Hepatocyte (in vitro differentiated cells): ENCODE data around the gene ODF2. TPM values are rescaled to one million over a fixed set of nuclear protein-coding genes. Genes with fewer than 3 reads are reported as not detected.

Experiments used
- DNase-seq: peaks from one replicate; pipeline ENCODE4 v3.0.0-alpha.2; 2016; ENCODE audit warnings: low spot score
- H2AFZ ChIP-seq: fragments of 200-600 bp; sonication (generic); 2 replicates; pipeline ENCODE4 v1.6.0; 2016; ENCODE audit warnings: antibody characterized with exemption, mild to moderate bottlenecking
- H3K27ac ChIP-seq: fragments of 200-600 bp; sonication (generic); 2 replicates; pipeline ENCODE4 v1.5.1; 2016; ENCODE audit warnings: mild to moderate bottlenecking
- H3K27me3 ChIP-seq: fragments of 200-600 bp; sonication (generic); 2 replicates; pipeline ENCODE4 v1.6.1; 2016
- H3K36me3 ChIP-seq: fragments of 200-600 bp; sonication (generic); replicated peaks from 2 replicates; pipeline ENCODE4 v1.5.1; 2016; ENCODE audit warnings: low read depth; ENCODE audit not compliant: insufficient read depth
- H3K4me1 ChIP-seq: fragments of 200-600 bp; sonication (generic); 2 replicates; pipeline ENCODE4 v1.5.1; 2016; ENCODE audit warnings: mild to moderate bottlenecking, moderate library complexity; ENCODE audit not compliant: insufficient read depth
- H3K4me2 ChIP-seq: fragments of 200-600 bp; sonication (generic); 2 replicates; pipeline ENCODE4 v1.6.0; 2016
- H3K4me3 ChIP-seq: fragments of 200-600 bp; sonication (generic); 2 replicates; pipeline ENCODE4 v1.5.1; 2016; ENCODE audit warnings: mild to moderate bottlenecking
- H3K79me2 ChIP-seq: fragments of 200-600 bp; sonication (generic); 2 replicates; pipeline ENCODE4 v1.6.0; 2017; ENCODE audit warnings: mild to moderate bottlenecking
- H3K9me2 ChIP-seq: fragments of 200-600 bp; sonication (generic); replicated peaks from 2 replicates; pipeline ENCODE4 v1.6.0; 2017; ENCODE audit warnings: mild to moderate bottlenecking; ENCODE audit not compliant: insufficient read depth
- H3K9me3 ChIP-seq: fragments of 200-600 bp; sonication (generic); 2 replicates; pipeline ENCODE4 v1.5.1; 2016; ENCODE audit warnings: low read depth, mild to moderate bottlenecking
- H4K20me1 ChIP-seq: fragments of 200-600 bp; sonication (generic); 2 replicates; pipeline ENCODE4 v1.6.0; 2016; ENCODE audit warnings: mild to moderate bottlenecking; ENCODE audit not compliant: insufficient read depth, poor library complexity, severe bottlenecking
- EZH2 ChIP-seq: fragments of 200-600 bp; sonication (generic); IDR thresholded peaks from 2 replicates; pipeline ENCODE4 v1.6.1; 2016; ENCODE audit warnings: antibody characterized with exemption, mild to moderate bottlenecking, borderline replicate concordance
- EZH2phosphoT487 ChIP-seq: fragments of 200-600 bp; sonication (generic); IDR thresholded peaks from one replicate; pipeline ENCODE4 v1.6.1; 2018; ENCODE audit warnings: antibody characterized with exemption, mild to moderate bottlenecking, low read depth, moderate library complexity; ENCODE audit not compliant: unreplicated experiment, severe bottlenecking
- WGBS: methylation state at CpG from one replicate; pipeline ENCODE4 v1.1.6; 2016; ENCODE audit warnings: low lambda C conversion rate; ENCODE audit errors: missing lambda C conversion rate; 5-methylcytosine and 5-hydroxymethylcytosine counted together
- polyA plus RNA-seq: library from polyadenylated mRNA; unstranded; fragments of >200 nt; fragmentation: Nextera tagmentation; extraction: Ambion mirVana; gene quantifications from 2 replicates; pipeline ENCODE4 v1.2.1, GENCODE V29; 2016
- total RNA-seq: library from RNA; depleted of rRNA; stranded (reverse); fragments of >200 nt; gene quantifications from 2 replicates; pipeline ENCODE4 v1.2.3, GENCODE V29; 2014
- TF ChIP-seq, protein P1 (sequence below): fragments of 200-600 bp; sonication (generic); IDR thresholded peaks from 2 replicates; pipeline ENCODE4 v1.5.1; 2016; ENCODE audit warnings: antibody characterized with exemption, mild to moderate bottlenecking; ENCODE audit not compliant: poor library complexity

Gene ODF2
- total and polyA plus RNA-seq, 2 experiments from 2014 or later = 18.4 to 20.5 TPM

GRCh38 chr9:128482186-128482585, 26.4 kb downstream of the ODF2 start:
- 94% methylated on average over 7 of the region's 7 CpGs for WGBS
- no peaks in the 10 kb centered on the region for H3K36me3 ChIP-seq
- DNase-seq = no peak
- H3K79me2 ChIP-seq = no peaks in the 10 kb centered on the region
- no peaks in the 10 kb centered on the region for H3K27me3 ChIP-seq
- H3K4me1 ChIP-seq = no peaks in the 10 kb centered on the region
- H3K4me3 ChIP-seq = no peak overlapping the region
- TF ChIP-seq, protein P1, sequence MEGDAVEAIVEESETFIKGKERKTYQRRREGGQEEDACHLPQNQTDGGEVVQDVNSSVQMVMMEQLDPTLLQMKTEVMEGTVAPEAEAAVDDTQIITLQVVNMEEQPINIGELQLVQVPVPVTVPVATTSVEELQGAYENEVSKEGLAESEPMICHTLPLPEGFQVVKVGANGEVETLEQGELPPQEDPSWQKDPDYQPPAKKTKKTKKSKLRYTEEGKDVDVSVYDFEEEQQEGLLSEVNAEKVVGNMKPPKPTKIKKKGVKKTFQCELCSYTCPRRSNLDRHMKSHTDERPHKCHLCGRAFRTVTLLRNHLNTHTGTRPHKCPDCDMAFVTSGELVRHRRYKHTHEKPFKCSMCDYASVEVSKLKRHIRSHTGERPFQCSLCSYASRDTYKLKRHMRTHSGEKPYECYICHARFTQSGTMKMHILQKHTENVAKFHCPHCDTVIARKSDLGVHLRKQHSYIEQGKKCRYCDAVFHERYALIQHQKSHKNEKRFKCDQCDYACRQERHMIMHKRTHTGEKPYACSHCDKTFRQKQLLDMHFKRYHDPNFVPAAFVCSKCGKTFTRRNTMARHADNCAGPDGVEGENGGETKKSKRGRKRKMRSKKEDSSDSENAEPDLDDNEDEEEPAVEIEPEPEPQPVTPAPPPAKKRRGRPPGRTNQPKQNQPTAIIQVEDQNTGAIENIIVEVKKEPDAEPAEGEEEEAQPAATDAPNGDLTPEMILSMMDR = no peak
- TF ChIP-seq EZH2 = no peak
- no peak for TF ChIP-seq EZH2phosphoT487
- no peaks in the 10 kb centered on the region for H3K9me3 ChIP-seq
- no peak overlapping the region for H3K27ac ChIP-seq
- H3K9me2 ChIP-seq = no peaks in the 10 kb centered on the region
- H3K4me2 ChIP-seq = no peak overlapping the region
- H2AFZ ChIP-seq = no peak overlapping the region
- H4K20me1 ChIP-seq = no peaks in the 10 kb centered on the region

- no peak overlapping the region for H3K4me3 ChIP-seq
- H2AFZ ChIP-seq = no peak overlapping the region
- WGBS = 97% methylated on average over 15 of the region's 17 CpGs
- DNase-seq = no peak
- no peaks in the 10 kb centered on the region for H3K36me3 ChIP-seq
- no peaks in the 10 kb centered on the region for H3K9me3 ChIP-seq
- H3K4me2 ChIP-seq = no peak overlapping the region
- no peaks in the 10 kb centered on the region for H4K20me1 ChIP-seq
- H3K27ac ChIP-seq = no peak overlapping the region
- no peaks in the 10 kb centered on the region for H3K27me3 ChIP-seq
- no peaks in the 10 kb centered on the region for H3K79me2 ChIP-seq
- no peak for TF ChIP-seq EZH2phosphoT487
- TF ChIP-seq, protein P1 = no peak
- no peak for TF ChIP-seq EZH2
- no peaks in the 10 kb centered on the region for H3K9me2 ChIP-seq
- no peaks in the 10 kb centered on the region for H3K4me1 ChIP-seq
Measured at GRCh38 chr9:128484686-128485413, 29.0 kb downstream of the ODF2 start.

DNA sequence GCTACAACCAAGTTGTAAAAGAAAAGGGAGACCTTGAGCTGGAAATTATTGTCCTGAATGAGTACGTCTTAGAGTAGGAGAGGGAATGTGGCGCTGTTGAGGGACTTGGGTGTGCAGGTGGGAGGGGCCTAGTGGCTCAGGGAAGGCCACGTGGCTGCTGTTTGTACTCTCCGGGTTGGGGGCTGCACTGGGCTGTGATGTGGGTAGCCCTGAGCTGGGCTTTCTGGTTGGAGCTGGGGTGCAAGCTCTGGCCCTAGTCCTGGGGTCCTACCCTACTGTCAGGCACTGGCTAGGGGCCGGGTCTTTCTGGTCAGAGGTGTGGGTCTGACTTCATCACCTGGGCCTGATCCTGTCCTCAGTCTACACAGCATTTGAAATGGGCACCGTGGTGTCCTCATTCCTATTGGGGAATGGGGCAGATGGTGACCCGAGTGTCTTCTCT, 29.6 kb downstream of the ODF2 start:
- no peaks in the 10 kb centered on the region for H4K20me1 ChIP-seq
- H3K27me3 ChIP-seq = no peaks in the 10 kb centered on the region
- no peaks in the 10 kb centered on the region for H3K4me1 ChIP-seq
- TF ChIP-seq EZH2 = no peak
- TF ChIP-seq, protein P1 = no peak
- no peak for TF ChIP-seq EZH2phosphoT487
- no peak for DNase-seq
- H3K36me3 ChIP-seq = no peaks in the 10 kb centered on the region
- H3K27ac ChIP-seq = no peak overlapping the region
- no peaks in the 10 kb centered on the region for H3K9me3 ChIP-seq
- no peak overlapping the region for H3K4me2 ChIP-seq
- H2AFZ ChIP-seq = no peak overlapping the region
- H3K79me2 ChIP-seq = no peaks in the 10 kb centered on the region
- H3K9me2 ChIP-seq = no peaks in the 10 kb centered on the region
- WGBS = 77% methylated on average over 7 of the region's 7 CpGs
- no peak overlapping the region for H3K4me3 ChIP-seq
